ENCODE results near the gene RYR1. TPM values are rescaled to one million over a fixed set of nuclear protein-coding genes. Genes with fewer than 3 reads are reported as not detected.
"Not testable (repeated sequence)": the region's sequence is repeated elsewhere in the genome, so short reads cannot be mapped to it uniquely, and the experiment has no call there.

RYR1 gene
- polyA plus RNA-seq, 1 experiment, result not detected

DNA sequence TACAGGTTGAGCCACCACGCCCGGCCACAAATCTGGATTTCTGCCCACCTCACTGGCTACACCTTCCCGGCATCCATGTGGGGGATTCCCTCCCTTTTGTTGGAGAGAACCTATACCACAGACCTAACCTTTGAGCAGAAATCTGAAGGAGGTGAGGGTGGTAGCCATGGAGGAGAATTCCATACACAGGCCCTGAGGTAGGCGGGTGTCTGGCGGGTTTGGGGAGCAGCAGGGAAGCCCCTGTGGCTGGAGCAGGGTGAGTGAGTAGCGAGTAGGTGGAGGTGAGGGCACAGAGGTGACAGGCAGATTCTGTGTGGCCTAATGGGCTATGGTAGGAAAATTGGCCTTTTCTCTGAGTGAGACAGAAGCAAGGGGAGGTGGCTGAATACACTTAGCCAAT lies 196.1 kb downstream of the RYR1 start:
- CTCF ChIA-PET, result interaction anchor here (1.7 kb wide), 1 partner anchor 226 kb away, joined by 4 read pairs; the partner anchor contains the start of gene FAM98C
- POLR2A ChIA-PET, result interaction anchor here (0.6 kb wide), 2 partner anchors 8 to 218 kb away, joined by 3 to 4 read pairs; no protein-coding TSS in a partner anchor
- H3K27ac ChIP-seq (ENCODE audit: low read depth, low read length), result no peak overlapping the region
- no peak overlapping the region for H3K4me3 ChIP-seq (ENCODE audit: low read depth, low read length)
- TF ChIP-seq, protein P1, sequence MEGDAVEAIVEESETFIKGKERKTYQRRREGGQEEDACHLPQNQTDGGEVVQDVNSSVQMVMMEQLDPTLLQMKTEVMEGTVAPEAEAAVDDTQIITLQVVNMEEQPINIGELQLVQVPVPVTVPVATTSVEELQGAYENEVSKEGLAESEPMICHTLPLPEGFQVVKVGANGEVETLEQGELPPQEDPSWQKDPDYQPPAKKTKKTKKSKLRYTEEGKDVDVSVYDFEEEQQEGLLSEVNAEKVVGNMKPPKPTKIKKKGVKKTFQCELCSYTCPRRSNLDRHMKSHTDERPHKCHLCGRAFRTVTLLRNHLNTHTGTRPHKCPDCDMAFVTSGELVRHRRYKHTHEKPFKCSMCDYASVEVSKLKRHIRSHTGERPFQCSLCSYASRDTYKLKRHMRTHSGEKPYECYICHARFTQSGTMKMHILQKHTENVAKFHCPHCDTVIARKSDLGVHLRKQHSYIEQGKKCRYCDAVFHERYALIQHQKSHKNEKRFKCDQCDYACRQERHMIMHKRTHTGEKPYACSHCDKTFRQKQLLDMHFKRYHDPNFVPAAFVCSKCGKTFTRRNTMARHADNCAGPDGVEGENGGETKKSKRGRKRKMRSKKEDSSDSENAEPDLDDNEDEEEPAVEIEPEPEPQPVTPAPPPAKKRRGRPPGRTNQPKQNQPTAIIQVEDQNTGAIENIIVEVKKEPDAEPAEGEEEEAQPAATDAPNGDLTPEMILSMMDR (IDR thresholded peaks at IDR 0.05; ENCODE audit: low read depth, low read length), result no peak
- no peak for DNase-seq (ENCODE audit: low read depth, low spot score)
- no peaks in the 10 kb centered on the region for H3K27me3 ChIP-seq (ENCODE audit: control insufficient read depth, insufficient read depth, low read length)
- H3K9me3 ChIP-seq (ENCODE audit: control insufficient read depth, insufficient read depth, low read length), result no peaks in the 10 kb centered on the region

DNA sequence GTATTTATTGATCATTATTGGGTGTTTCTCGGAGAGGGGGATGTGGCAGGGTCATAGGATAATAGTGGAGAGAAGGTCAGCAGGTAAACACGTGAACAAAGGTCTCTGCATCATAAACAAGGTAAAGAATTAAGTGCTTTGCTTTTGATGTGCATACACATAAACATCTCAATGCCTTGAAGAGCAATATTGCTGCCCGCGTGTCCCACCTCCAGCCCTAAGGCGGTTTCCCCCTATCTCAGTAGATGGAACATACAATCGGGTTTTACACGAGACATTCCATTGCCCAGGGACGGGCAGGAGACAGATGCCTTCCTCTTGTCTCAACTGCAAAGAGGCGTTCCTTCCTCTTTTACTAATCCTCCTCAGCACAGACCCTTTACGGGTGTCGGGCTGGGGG lies 197.8 kb downstream of the RYR1 start:
- H3K9me3 ChIP-seq (ENCODE audit: control insufficient read depth, insufficient read depth, low read length); H3K27ac ChIP-seq (ENCODE audit: low read depth, low read length); POLR2A ChIA-PET; DNase-seq (ENCODE audit: low read depth, low spot score); CTCF ChIA-PET; H3K4me3 ChIP-seq (ENCODE audit: low read depth, low read length); H3K27me3 ChIP-seq (ENCODE audit: control insufficient read depth, insufficient read depth, low read length): not testable (repeated sequence)

DNA sequence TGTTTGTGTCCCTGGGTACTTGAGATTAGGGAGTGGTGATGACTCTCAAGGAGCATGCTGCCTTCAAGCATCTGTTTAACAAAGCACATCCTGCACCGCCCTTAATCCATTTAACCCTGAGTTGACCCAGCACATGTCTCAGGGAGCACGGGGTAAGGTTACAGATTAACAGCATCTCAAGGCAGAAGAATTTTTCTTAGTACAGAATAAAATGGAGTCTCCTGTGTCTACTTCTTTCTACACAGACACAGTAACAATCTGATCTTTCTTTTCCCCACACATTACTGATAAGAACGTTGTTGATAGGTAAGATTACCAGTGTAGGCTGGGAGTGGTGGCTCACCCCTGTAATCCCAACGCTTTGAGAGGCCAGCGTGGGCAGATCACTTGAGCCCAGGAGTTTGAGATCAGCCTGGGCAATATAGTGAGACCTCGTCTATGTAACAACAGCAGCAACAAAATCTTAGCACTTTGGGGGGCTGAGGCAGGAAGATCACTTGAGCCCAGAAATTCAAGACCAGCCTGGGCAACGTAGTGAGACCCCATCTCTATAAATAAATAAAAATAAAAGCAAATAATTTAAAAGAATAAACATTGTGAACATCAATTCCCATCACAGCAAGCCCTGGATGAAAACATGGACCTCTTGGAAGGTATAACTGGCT lies 198.5 kb downstream of the RYR1 start:
- H3K4me3 ChIP-seq (ENCODE audit: low read depth, low read length); POLR2A ChIA-PET; H3K27me3 ChIP-seq (ENCODE audit: control insufficient read depth, insufficient read depth, low read length); H3K9me3 ChIP-seq (ENCODE audit: control insufficient read depth, insufficient read depth, low read length); DNase-seq (ENCODE audit: low read depth, low spot score); H3K27ac ChIP-seq (ENCODE audit: low read depth, low read length): not testable (repeated sequence)
- CTCF ChIA-PET, result interaction anchor here (3.8 kb wide), 1 partner anchor 118 kb away, joined by 24 read pairs; no protein-coding TSS in a partner anchor

DNA sequence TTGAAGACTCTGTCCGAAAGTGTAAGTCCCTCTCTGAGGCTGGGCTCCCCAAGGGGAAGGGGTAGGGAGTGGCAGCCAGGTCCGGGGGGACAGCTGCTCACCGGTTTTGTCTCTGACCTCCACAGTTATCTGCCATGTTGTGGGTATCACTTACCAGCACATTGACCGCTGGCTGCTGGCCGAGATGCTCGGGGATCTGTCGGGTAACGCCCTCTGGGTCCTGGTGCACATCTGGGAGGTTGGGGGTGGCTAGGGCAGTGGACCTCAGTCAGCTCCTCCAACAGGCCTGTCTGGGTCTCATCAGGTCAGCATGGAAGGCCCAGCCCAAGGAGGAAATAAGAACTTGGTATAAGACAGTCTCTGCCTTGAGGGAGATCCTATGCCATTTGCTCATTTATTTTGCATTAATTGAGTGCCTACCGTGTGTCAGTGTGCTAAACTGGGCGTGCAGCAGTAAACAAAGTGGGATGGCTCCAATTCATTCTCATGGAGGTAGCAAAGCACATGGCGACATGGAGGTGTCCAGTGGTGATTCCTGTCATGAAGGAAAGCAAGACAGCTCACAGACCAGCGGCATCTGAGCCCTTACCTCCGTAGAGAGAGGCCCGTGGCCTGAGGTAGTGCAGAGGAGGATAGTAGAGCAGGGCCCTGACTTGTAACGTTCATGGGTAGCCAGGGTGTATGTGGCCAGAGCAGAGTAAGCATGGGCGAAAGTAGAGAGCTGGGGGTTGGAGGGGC lies 199.2 kb downstream of the RYR1 start:
- no peaks in the 10 kb centered on the region for H3K27me3 ChIP-seq (ENCODE audit: control insufficient read depth, insufficient read depth, low read length)
- TF ChIP-seq, protein P1 (IDR thresholded peaks at IDR 0.05; ENCODE audit: low read depth, low read length), result no peak
- no peaks in the 10 kb centered on the region for H3K9me3 ChIP-seq (ENCODE audit: control insufficient read depth, insufficient read depth, low read length)
- ChIA-PET POLR2A (no interaction called here), CTCF (interaction anchor here (3.8 to 4.8 kb wide), 2 partner anchors 118 to 229 kb away, joined by 24 to 67 read pairs; partner anchors contain the start of gene FAM98C)
- H3K27ac ChIP-seq (ENCODE audit: low read depth, low read length), result no peak overlapping the region
- DNase-seq (ENCODE audit: low read depth, low spot score), result no peak
- H3K4me3 ChIP-seq (ENCODE audit: low read depth, low read length), result no peak overlapping the region

- Histone ChIP-seq H3K27me3 (ENCODE audit: control insufficient read depth, insufficient read depth, low read length) (no peaks in the 10 kb centered on the region), H3K4me3 (ENCODE audit: low read depth, low read length) (no peak overlapping the region), H3K9me3 (ENCODE audit: control insufficient read depth, insufficient read depth, low read length) (no peaks in the 10 kb centered on the region), H3K27ac (ENCODE audit: low read depth, low read length) (peak overlapping the region; percentile 31)
- CTCF ChIA-PET, result interaction anchor here (0.5 to 4.8 kb wide), 28 partner anchors 9 to 730 kb away, joined by 3 to 67 read pairs (median 5); partner anchors contain the start of genes ACTN4, EIF3K, FAM98C and MAP4K1
- DNase-seq (ENCODE audit: low read depth, low spot score), result peak; percentile 38
- POLR2A ChIA-PET, result interaction anchor here (0.5 to 1.2 kb wide), 3 partner anchors 16 to 502 kb away, joined by 3 to 5 read pairs (median 4); partner anchors contain the start of gene EIF3K
- TF ChIP-seq, protein P1 (IDR thresholded peaks at IDR 0.05; ENCODE audit: low read depth, low read length), result peak; percentile 94
These were observed 201.4 kb downstream of the RYR1 start for GRCh38 chr19:38634757-38635482.
